22Rv1 (cell line): ENCODE measurements around the gene SLC2A2.

Source experiments
- CTCF ChIP-seq: fragments of 450-650 bp; IDR thresholded peaks from 2 replicates; pipeline ENCODE4 v1.5.1; 2017; ENCODE audit warnings: mild to moderate bottlenecking
- ZFX ChIP-seq: fragments of 450-650 bp; IDR thresholded peaks from 2 replicates; pipeline ENCODE4 v1.6.1; 2017; ENCODE audit warnings: antibody characterized with exemption, borderline replicate concordance

GRCh38 chr3:171058058-171058457 lies 31.5 kb upstream of the SLC2A2 start:
- no peak for TF ChIP-seq CTCF
- no peak for TF ChIP-seq ZFX
